PFSK-1 (cell line): Measurements from ENCODE around the gene NKAIN2.

Experiments used
- FOXP2 ChIP-seq: optimal IDR thresholded peaks from 2 replicates; pipeline ENCODE3; 2011; ENCODE audit warnings: borderline replicate concordance, control low read depth, inconsistent platforms; ENCODE audit not compliant: insufficient read depth; ENCODE audit errors: extremely low read length, extremely low read depth
- POLR2AphosphoS5 ChIP-seq: IDR thresholded peaks from 2 replicates; pipeline ENCODE4 v1.6.1; 2012; ENCODE audit warnings: low read depth, mild to moderate bottlenecking, control low read depth, low read length, moderate library complexity
- REST ChIP-seq, 2 experiments: IDR thresholded peaks; 2 replicates each; pipeline versions ENCODE4 v1.6.1 to v1.8.0; 2011 to 2012; ENCODE audit warnings: low read depth in 2 of 2, low read length in 2 of 2, control low read depth in 1 of 2, inconsistent platforms in 1 of 2, mild to moderate bottlenecking in 1 of 2, moderate library complexity in 1 of 2; ENCODE audit not compliant: insufficient read depth in 1 of 2
- SIN3A ChIP-seq: IDR thresholded peaks from 2 replicates; pipeline ENCODE4 v1.6.1; 2012; ENCODE audit warnings: mild to moderate bottlenecking, low read length, moderate library complexity, borderline replicate concordance; ENCODE audit not compliant: insufficient read depth
- TAF1 ChIP-seq: IDR thresholded peaks from 2 replicates; pipeline ENCODE4 v1.6.1; 2012; ENCODE audit warnings: low read length, control low read depth, borderline replicate concordance; ENCODE audit not compliant: insufficient read depth

GRCh38 chr6:123896869-123897268 lies 93.2 kb downstream of the NKAIN2 start:
- TF ChIP-seq SIN3A (no peak), TAF1 (no peak), POLR2AphosphoS5 (no peak), REST (IDR thresholded peaks at IDR 0.05; ENCODE audit: insufficient read depth in 1 of 2, low read depth in 2 of 2, low read length in 2 of 2) (no peak), FOXP2 (no peak)
